Central memory CD8-positive, alpha-beta T cell (primary cell): Measurements from ENCODE around the gene AGRN.
"Not testable (repeated sequence)": the region's sequence is repeated elsewhere in the genome, so short reads cannot be mapped to it uniquely, and the experiment has no call there.

Experiments
- ATAC-seq: fragments of 150-1000 bp; cut with Tn5 transposase; replicated peaks from 2 replicates; pipeline ENCODE4 v1.10.0; 2022; ENCODE audit warnings: mild to moderate bottlenecking, moderate FRiP score, moderate number of reproducible peaks; ENCODE audit not compliant: poor library complexity, severe bottlenecking; ENCODE audit errors: extremely low read depth
- DNase-seq, 2 donors: peaks; one replicate each; pipeline ENCODE4 v3.0.0; 2021; ENCODE audit warnings: low spot score in 2 of 2
- H3K27ac Mint-ChIP-seq: one replicate; pipeline ENCODE4 v1.8.0; 2022; ENCODE audit warnings: low read depth, mild to moderate bottlenecking, moderate library complexity, mixed read lengths
- H3K27me3 Mint-ChIP-seq: one replicate; pipeline ENCODE4 v1.8.0; 2022; ENCODE audit warnings: mixed read lengths
- H3K36me3 Mint-ChIP-seq: one replicate; pipeline ENCODE4 v1.8.0; 2022; ENCODE audit warnings: mild to moderate bottlenecking, moderate library complexity, mixed read lengths; ENCODE audit not compliant: insufficient read depth
- H3K4me1 Mint-ChIP-seq: one replicate; pipeline ENCODE4 v1.8.0; 2022; ENCODE audit warnings: mixed read lengths
- H3K4me3 Mint-ChIP-seq: one replicate; pipeline ENCODE4 v1.8.0; 2022; ENCODE audit warnings: mild to moderate bottlenecking, moderate library complexity, mixed read lengths
- H3K9me3 Mint-ChIP-seq: one replicate; pipeline ENCODE4 v1.8.0; 2022; ENCODE audit warnings: mixed read lengths

AGRN gene

GRCh38 chr1:1011396-1011949, 8.4 kb upstream of the AGRN start:
- H3K9me3 Mint-ChIP-seq, result no peaks in the 10 kb centered on the region
- peaks cover 23% of the 10 kb centered on the region for H3K4me1 Mint-ChIP-seq
- ATAC-seq (no peak), DNase-seq (no peak)
- H3K4me3 Mint-ChIP-seq, result no peak overlapping the region
- no peak overlapping the region for H3K27ac Mint-ChIP-seq
- peaks cover 12% of the 10 kb centered on the region for H3K36me3 Mint-ChIP-seq
- H3K27me3 Mint-ChIP-seq, result peaks cover 20% of the 10 kb centered on the region

DNA sequence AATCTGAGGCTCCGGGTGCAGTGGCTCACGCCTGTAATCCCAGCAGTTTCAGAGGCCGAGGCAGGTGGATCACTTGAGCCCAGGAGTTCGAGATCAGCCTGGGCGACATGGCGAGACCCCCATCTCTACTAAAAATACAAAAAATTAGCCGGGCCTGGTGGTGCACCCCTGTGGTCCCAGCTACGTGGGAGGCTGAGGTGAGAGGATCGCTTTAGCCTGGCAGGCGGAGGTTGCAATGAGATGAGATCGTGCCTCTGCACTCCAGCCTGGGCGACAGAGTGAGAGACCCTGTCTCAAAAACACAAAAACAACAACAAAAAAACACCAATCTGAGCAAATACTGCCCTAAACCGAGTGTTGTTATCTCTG, 7.2 kb upstream of the AGRN start:
- not testable (repeated sequence) for DNase-seq, H3K9me3 Mint-ChIP-seq
- Mint-ChIP-seq H3K4me3 (peak overlapping the region; percentile 98), H3K4me1 (peaks cover 27% of the 10 kb centered on the region), H3K27ac (peak overlapping the region; percentile 99), H3K36me3 (peaks cover 12% of the 10 kb centered on the region), H3K27me3 (peaks cover 15% of the 10 kb centered on the region)
- peak; percentile 12 for ATAC-seq

DNA sequence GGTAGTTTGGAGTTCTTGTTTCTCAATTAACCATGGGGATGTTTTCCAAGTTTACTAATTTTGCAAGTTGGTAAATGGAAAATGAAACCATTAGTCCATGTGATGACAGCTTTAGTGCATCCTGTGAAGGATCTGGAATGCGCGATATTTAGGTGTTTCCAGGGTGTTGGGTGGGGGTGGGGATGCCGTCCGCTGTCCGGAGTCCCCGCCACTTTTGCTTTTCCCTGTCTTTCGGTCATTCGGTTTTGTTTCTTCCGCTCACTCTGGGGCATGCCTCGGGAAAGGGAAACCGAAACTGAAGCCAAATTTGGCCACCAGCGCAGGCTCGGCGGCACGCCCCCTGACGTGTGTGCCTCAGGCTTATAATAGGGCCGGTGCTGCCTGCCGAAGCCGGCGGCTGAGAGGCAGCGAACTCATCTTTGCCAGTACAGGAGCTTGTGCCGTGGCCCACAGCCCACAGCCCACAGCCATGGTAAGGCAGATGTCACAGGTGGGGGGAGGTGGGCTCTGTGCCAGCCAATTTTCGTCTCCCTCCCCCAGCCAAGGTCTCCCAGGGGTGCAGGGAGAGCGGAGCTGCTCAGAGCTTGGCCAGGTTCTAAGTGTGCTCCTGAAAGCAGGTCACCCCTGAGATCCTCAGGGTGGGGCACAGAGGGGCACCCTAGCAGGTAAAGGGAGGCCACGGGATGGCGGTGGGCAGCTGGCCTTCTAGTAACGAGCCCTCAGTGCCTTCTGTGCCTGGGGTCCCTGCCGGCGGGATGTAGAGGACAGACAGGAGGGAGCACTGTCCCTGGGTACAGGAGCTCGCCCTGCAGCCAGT, 6.6 kb upstream of the AGRN start, which contains the start of gene ISG15:
TSS of gene ISG15 (plus strand) at position 393 of the 817 bp plus-strand sequence. CDS start at position 470, 77 bp downstream.
- DNase-seq (peak; percentile 77 to 86), ATAC-seq (peak; percentile 97)
- Mint-ChIP-seq H3K9me3 (no peaks in the 10 kb centered on the region), H3K36me3 (peaks cover 12% of the 10 kb centered on the region), H3K27me3 (peaks cover 9% of the 10 kb centered on the region), H3K4me3 (peak within 1 kb of the TSS; percentile 98), H3K27ac (peak within 1 kb of the TSS; percentile 99), H3K4me1 (peaks cover 27% of the 10 kb centered on the region)

DNA sequence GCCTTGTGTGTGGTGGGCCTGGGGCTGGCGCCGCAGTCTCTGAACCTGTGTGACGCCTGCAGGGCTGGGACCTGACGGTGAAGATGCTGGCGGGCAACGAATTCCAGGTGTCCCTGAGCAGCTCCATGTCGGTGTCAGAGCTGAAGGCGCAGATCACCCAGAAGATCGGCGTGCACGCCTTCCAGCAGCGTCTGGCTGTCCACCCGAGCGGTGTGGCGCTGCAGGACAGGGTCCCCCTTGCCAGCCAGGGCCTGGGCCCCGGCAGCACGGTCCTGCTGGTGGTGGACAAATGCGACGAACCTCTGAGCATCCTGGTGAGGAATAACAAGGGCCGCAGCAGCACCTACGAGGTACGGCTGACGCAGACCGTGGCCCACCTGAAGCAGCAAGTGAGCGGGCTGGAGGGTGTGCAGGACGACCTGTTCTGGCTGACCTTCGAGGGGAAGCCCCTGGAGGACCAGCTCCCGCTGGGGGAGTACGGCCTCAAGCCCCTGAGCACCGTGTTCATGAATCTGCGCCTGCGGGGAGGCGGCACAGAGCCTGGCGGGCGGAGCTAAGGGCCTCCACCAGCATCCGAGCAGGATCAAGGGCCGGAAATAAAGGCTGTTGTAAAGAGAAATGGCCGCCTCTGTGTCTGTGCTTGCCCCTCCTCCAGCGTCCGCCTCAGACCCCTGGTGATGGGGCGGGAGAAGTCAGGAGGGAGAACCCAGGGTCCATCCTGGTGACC, 5.8 kb upstream of the AGRN start:
- Mint-ChIP-seq H3K9me3 (no peaks in the 10 kb centered on the region), H3K4me3 (peak overlapping the region; percentile 98), H3K4me1 (peaks cover 27% of the 10 kb centered on the region), H3K27me3 (peaks cover 1% of the 10 kb centered on the region), H3K27ac (peak overlapping the region; percentile 99), H3K36me3 (peaks cover 12% of the 10 kb centered on the region)
- ATAC-seq (no peak), DNase-seq (no peak)

- Mint-ChIP-seq H3K36me3 (peaks cover 12% of the 10 kb centered on the region), H3K27me3 (no peaks in the 10 kb centered on the region), H3K27ac (peak overlapping the region; percentile 99), H3K4me1 (peaks cover 27% of the 10 kb centered on the region), H3K4me3 (peak overlapping the region; percentile 98), H3K9me3 (no peaks in the 10 kb centered on the region)
- ATAC-seq (no peak), DNase-seq (no peak)
Observed at GRCh38 chr1:1014799-1015681, 4.9 kb upstream of the AGRN start.

- Mint-ChIP-seq H3K36me3 (peaks cover 13% of the 10 kb centered on the region), H3K4me1 (peaks cover 27% of the 10 kb centered on the region), H3K4me3 (peak overlapping the region; percentile 40)
- H3K27me3 Mint-ChIP-seq, H3K9me3 Mint-ChIP-seq, DNase-seq, ATAC-seq, H3K27ac Mint-ChIP-seq: not testable (repeated sequence)
Observed at GRCh38 chr1:1017397-1018320, 2.3 kb upstream of the AGRN start.

DNA sequence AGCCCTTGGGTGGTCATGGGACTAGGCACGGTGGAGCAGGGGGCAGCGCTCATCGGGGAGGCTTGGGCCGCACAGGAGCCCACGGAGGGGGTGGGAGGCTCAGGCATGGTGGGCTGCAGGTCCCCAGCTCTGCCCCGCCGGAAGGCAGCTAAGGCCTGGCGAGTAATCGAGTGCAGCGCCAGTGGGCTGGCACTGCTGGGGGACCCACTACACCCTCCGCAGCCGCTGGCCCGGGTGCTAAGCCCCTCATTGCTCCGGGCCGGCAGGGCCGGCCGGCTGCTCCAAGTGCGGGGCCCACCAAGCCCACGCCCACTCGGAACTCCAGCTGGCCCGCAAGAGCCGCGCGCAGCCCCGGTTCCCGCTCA, 1.6 kb upstream of the AGRN start:
- H3K4me1 Mint-ChIP-seq, result peaks cover 23% of the 10 kb centered on the region
- H3K9me3 Mint-ChIP-seq, H3K4me3 Mint-ChIP-seq, DNase-seq, H3K36me3 Mint-ChIP-seq, H3K27ac Mint-ChIP-seq, ATAC-seq: not testable (repeated sequence)
- H3K27me3 Mint-ChIP-seq, result peaks cover 13% of the 10 kb centered on the region

DNA sequence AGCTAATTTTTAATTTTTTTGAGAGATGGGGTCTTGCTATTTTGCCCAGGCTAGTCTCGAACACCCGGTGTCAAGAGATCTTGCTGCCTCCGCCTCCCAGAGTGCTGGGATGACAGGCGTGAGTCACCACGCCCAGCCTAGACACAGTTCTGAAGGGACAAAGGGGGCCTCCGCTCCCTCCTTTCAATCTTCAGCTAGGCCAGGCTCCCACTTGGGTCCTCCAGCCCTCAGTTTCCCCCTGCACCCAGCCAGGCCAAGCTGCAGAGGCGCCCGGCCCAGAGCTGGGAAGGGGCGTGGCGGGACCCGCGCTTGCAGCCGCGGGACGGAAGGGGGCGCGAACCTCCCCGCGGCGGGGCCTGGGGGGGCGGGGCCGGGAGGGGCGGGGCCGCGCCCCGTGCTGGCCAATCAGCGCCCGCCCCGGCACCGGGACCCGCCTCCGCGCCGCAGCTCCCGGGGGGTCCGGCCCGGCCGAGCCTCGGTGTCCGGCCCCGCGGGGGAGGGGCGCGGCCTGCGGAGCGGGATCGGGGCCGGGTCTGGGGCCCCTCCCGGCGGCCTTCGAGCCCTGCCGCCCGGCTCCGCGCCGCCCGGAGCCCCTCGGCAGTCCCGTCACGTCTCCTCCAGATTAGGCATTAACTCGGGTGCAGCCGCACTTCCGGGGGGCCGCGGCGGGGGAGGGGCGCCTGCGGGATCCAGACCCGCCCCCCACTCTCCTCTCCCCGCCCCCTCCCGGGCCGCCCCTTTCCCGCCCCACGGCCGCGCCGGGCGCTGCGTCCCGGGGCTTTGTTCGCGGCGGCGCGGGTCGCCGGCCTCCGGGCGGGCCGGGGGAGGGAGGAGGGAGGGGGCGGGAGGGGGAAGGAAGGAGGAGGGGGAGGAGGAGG, 559 bp upstream of the AGRN start:
- no peak overlapping the region for H3K27ac Mint-ChIP-seq
- peaks cover 3% of the 10 kb centered on the region for H3K36me3 Mint-ChIP-seq
- peaks cover 13% of the 10 kb centered on the region for H3K4me1 Mint-ChIP-seq
- peak overlapping the region; percentile 54 for H3K4me3 Mint-ChIP-seq
- ATAC-seq (peak; percentile 75), DNase-seq (peak; percentile 60 to 64)
- H3K27me3 Mint-ChIP-seq, result peaks cover 16% of the 10 kb centered on the region
- no peaks in the 10 kb centered on the region for H3K9me3 Mint-ChIP-seq

DNA sequence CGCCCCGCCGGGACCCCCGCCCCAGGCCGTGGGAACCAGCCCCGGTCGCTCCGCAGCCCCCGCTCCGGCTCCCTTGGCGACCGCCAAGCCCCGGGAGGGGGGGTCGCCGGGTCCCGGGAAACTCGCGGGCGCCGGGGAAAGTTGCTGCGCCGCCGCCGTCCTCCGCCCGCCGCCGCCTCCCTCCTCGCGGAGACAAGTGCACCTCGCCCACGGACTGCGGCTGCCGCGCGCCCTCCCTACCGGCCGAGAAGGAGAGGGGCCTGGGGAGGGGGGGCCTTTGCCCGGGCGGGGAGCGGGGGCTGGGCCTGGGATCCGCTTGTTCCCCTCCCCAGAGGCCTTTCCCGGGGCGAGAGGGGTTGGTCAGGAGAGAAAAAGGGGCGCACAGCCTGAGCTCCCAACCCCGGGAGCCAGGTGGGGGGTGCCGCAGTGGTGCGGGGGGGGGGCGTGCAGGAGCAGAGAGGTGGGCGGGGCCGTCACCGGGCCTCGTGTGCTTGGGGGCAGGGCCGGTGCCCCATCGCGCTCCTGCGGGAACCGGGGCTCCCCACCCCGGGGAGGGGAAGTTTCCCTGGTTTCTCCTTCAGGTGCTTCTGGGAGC, 592 bp downstream of the AGRN start:
- no peak for ATAC-seq
- DNase-seq, result no peak
- peaks cover 16% of the 10 kb centered on the region for H3K27me3 Mint-ChIP-seq
- H3K36me3 Mint-ChIP-seq, result peaks cover 2% of the 10 kb centered on the region
- H3K27ac Mint-ChIP-seq, result no peak overlapping the region
- peak overlapping the region; percentile 55 for H3K4me3 Mint-ChIP-seq
- H3K9me3 Mint-ChIP-seq, result no peaks in the 10 kb centered on the region
- H3K4me1 Mint-ChIP-seq, result peaks cover 4% of the 10 kb centered on the region

- peak overlapping the region; percentile 55 for H3K4me3 Mint-ChIP-seq
- no peak overlapping the region for H3K27ac Mint-ChIP-seq
- H3K36me3 Mint-ChIP-seq, result peaks cover 2% of the 10 kb centered on the region
- peaks cover 16% of the 10 kb centered on the region for H3K27me3 Mint-ChIP-seq
- ATAC-seq (no peak), DNase-seq (no peak)
- H3K9me3 Mint-ChIP-seq, result no peaks in the 10 kb centered on the region
- peaks cover 4% of the 10 kb centered on the region for H3K4me1 Mint-ChIP-seq
Observed at GRCh38 chr1:1021010-1021919, 1.3 kb downstream of the AGRN start.
